GM23248 (cell line): ENCODE data around the gene ATP6AP1.

Experiments
- EZH2 ChIP-seq: fragments of 200-600 bp; sonication (generic); IDR thresholded peaks from 2 replicates; pipeline ENCODE4 v1.6.1; 2018; ENCODE audit warnings: antibody characterized with exemption, mild to moderate bottlenecking; ENCODE audit not compliant: insufficient read depth, poor library complexity, severe bottlenecking
- EZH2phosphoT487 ChIP-seq: fragments of 200-600 bp; sonication (generic); IDR thresholded peaks from 2 replicates; pipeline ENCODE4 v1.6.1; 2018; ENCODE audit warnings: antibody characterized with exemption, moderate library complexity, mild to moderate bottlenecking, low read depth; ENCODE audit not compliant: insufficient read depth

DNA sequence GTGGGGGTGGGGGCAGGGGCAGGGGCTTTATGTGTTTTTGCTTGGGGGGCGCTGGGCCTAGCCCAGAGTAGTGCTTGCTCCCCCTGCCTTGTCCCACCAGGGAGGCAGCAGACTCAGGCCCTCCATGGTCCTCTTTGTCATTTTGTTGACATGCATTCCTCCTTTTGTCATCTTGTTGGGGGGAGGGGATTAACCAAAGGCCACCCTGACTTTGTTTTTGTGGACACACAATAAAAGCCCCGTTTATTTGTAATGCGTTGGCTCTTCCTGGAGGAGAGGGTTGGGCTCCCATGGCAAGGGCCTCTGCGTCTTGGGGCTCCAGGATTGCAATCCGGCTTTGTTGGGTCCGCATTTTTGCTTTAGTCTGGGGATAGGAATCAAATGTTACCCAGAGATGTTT is 47.2 kb upstream of the ATP6AP1 start:
- no peak for TF ChIP-seq EZH2
- TF ChIP-seq EZH2phosphoT487, result no peak
